ENCODE data around the gene RRP36. TPM values are rescaled to one million over a fixed set of nuclear protein-coding genes. Genes with fewer than 3 reads are reported as not detected.

The RRP36 gene
- total and polyA plus RNA-seq, 2 of the 8 experiments (the other 6 are each of a cell fraction or from before 2014, with no cell fraction given) = 33.9 to 92.3 TPM

DNA sequence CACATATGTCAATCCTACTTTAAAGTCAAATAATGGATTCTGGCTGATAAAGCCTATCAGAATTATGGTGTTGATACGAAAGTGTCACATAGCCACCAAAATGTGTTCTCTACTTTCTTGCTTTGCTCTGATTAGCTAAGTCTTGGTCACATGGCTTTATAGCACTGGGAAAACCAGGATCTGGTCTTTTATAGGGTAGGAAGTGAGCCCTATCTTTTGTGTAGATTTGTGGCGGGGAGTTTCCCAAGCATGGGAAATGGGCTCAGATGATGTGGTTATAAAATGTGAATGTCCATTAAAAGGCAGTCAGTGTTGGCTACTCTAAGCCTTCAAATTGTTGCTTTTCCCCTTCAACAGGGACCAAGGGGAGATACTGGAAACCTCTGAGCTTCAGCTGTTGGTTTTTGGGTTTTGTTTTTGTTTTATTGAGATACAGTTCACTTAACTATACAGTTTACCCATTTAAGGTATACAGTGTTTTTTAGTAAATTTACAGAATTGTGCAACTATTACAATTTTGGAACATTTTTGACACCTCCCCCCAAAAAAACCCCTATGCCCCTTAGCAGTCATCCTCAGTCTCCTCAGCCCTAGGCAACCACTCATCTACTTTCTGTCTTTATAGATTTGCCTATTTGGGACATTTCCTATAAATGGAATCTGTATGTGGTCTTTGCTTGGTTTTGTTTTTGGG, 12.2 kb downstream of the RRP36 start (continued):
- TF ChIP-seq ATF2 (IDR thresholded peaks at IDR 0.05; ENCODE audit: low read length) (no peak), CREB1 (IDR thresholded peaks at IDR 0.05) (no peak), NRF1 (IDR thresholded peaks at IDR 0.05; ENCODE audit: low read depth, low read length) (no peak), MAFK (IDR thresholded peaks at IDR 0.05; ENCODE audit: low read depth, low read length) (no peak), SIN3A (conservative IDR thresholded peaks at IDR 0.05 in 1 of 2, IDR thresholded peaks at IDR 0.05 in 1 of 2; ENCODE audit: low read depth in 1 of 2, low read length in 2 of 2) (no peak)
